HFF-Myc (cell line): ENCODE results near the gene ZNF19.

Experiments
- DNase-seq: peaks from one replicate; pipeline ENCODE4 v3.0.0-alpha.2; 2011; ENCODE audit warnings: low read depth; ENCODE audit errors: extremely low read depth
- H3K4me3 ChIP-seq: replicated peaks from 2 replicates; pipeline ENCODE4 v1.5.1; 2011; ENCODE audit warnings: low read depth, mild to moderate bottlenecking, control low read depth, low read length
- TF ChIP-seq, protein P1 (sequence below): IDR thresholded peaks from 2 replicates; pipeline ENCODE4 v1.5.1; 2012; ENCODE audit warnings: mild to moderate bottlenecking, low read depth, low read length, control low read depth; ENCODE audit errors: missing control alignments

ZNF19 gene

DNA sequence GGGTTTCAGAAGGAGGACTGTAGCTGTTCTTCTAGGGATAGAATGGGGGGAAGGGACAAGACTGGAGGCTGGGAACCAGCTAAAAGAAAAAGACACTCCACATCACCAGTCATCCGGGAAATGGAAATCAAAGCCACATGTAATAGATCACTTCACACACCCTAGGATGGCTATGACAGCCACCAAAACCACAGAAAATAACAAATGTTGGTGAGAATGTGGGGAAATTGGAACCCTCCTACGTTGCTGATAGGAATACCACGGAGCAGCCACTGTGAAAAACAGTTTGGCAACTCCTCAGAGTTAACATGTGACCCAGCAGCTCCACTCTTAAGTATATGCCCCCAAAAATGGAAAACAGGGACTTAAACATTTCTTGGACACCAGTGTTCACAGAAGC lies 49.6 kb downstream of the ZNF19 start:
- no peak overlapping the region for H3K4me3 ChIP-seq
- no peak for DNase-seq
- TF ChIP-seq, protein P1, sequence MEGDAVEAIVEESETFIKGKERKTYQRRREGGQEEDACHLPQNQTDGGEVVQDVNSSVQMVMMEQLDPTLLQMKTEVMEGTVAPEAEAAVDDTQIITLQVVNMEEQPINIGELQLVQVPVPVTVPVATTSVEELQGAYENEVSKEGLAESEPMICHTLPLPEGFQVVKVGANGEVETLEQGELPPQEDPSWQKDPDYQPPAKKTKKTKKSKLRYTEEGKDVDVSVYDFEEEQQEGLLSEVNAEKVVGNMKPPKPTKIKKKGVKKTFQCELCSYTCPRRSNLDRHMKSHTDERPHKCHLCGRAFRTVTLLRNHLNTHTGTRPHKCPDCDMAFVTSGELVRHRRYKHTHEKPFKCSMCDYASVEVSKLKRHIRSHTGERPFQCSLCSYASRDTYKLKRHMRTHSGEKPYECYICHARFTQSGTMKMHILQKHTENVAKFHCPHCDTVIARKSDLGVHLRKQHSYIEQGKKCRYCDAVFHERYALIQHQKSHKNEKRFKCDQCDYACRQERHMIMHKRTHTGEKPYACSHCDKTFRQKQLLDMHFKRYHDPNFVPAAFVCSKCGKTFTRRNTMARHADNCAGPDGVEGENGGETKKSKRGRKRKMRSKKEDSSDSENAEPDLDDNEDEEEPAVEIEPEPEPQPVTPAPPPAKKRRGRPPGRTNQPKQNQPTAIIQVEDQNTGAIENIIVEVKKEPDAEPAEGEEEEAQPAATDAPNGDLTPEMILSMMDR: no peak

DNA sequence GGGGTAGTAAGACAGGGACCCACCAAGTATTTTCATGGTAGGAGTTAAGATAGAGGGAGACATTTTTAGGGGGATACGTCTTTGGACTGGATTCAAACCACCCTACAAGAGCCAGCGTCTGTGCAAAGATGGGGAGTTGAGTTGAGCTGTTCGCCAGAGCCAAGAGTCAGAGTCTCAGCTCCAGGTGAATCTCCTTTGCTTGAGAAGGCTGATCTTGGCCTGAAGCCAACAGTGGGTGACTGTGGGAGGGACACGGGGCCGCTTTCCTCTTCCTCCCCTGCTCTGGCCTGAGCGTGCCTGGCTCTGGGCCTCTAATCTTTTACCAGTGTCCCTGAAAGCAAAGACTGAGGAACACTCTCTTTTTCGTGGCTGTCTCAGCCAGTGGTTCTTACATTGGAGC lies 52.7 kb downstream of the ZNF19 start:
- DNase-seq: no peak
- TF ChIP-seq, protein P1: no peak

DNA sequence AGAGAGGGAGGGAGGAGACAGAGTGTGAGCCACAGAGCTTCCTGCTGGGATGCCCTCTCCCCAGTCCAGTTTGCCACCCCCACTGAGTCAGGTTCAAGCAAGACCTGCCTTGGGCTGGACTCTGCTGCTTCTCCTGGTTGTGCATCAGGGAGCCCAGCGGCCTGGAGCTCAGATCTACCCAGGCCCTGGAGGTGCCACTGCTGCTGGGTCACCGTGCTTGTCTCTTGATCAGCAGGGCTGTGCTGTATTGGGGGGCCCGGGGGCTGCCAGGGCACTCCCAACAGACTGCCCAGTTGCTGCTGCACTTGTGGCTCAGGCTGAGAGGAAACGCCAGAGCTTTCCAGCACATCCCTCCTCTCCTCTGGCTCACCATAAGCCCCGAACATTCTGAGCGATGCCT lies 56.2 kb downstream of the ZNF19 start:
- TF ChIP-seq, protein P1: no peak
- H3K4me3 ChIP-seq: no peak overlapping the region
- DNase-seq: no peak

More for the DNA sequence above, 52.7 kb downstream of the ZNF19 start:
- no peak overlapping the region for H3K4me3 ChIP-seq

GRCh38 chr16:71431991-71432390 lies 57.1 kb downstream of the ZNF19 start:
- TF ChIP-seq, protein P1: no peak
- no peak overlapping the region for H3K4me3 ChIP-seq
- no peak for DNase-seq

GRCh38 chr16:71431176-71431575 lies 57.9 kb downstream of the ZNF19 start:
- TF ChIP-seq, protein P1: no peak
- no peak overlapping the region for H3K4me3 ChIP-seq
- DNase-seq: no peak

DNA sequence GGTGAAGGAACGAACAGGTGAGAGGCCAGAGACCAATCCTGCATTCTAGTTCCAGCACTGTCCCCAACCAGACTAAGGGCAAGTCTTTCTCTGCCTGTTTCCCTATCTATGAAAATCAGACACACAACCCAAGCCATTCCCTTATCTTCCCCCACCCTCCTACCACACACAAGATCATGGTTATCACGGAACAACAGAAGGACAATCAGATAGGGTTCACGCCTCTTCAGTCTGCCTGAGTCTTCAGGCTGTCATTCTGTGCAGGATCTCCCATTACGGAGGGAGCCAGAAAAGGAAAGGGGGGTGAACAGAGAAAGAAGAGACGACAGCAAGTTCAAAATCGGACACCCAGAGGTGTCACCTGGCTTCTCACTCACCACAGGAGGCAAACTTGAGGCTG lies 58.4 kb downstream of the ZNF19 start:
- no peak for DNase-seq
- TF ChIP-seq, protein P1: no peak

GRCh38 chr16:71429581-71429980 lies 59.5 kb downstream of the ZNF19 start:
- no peak for DNase-seq
- TF ChIP-seq, protein P1: no peak

More for the DNA sequence above, 58.4 kb downstream of the ZNF19 start:
- H3K4me3 ChIP-seq: no peak overlapping the region

More at GRCh38 chr16:71429581-71429980, 59.5 kb downstream of the ZNF19 start:
- no peak overlapping the region for H3K4me3 ChIP-seq
